SHP77 treated with DMSO at 0.1 percent for 48 hours (cell line): Measurements from ENCODE around the gene LGALS3BP.

Source experiments
- DNase-seq: peaks from one replicate; lab custom pipeline; 2025; lab: John Stamatoyannopoulos, UW

Gene LGALS3BP

GRCh38 chr17:78937561-78937960 lies 42.2 kb downstream of the LGALS3BP start:
- no peak for DNase-seq

- DNase-seq = peak; percentile 81
Measured at GRCh38 chr17:78935419-78936323, 44.1 kb downstream of the LGALS3BP start.

DNA sequence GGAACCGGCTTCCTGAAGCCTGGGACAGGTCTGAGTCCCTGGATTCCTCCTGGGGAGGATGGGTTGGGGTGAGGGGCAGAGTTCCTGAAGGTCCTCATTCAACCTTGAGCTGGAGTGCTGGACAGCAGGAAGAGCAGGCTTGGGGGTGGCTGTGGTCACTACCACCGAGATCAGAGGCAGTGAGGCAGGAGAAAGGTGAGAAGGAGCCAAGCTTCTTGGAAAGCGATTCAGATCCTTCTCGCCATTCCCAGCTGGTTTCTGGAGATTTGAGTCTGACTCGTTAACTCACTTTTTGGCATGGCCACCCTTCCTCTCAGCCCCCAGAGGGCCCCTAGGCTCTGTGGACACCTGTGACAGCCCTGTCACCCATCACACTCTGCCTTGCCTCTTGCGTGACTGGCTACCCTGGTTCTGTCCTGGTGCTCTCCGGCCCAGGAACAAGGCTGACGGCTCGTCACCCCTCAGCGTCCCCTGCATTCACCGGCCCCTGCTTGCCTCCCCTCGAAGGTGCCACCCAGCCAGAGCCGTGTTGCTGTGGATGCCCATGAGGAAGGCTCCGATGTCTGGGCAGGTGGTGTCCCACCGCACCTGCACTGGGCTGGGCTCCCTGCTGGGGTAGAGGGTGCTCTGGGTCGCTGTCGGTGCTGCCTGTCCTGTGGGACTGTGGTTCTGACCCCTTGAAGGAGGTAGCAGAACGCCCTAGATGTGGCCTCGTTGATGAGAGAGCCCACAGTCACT lies 44.9 kb downstream of the LGALS3BP start:
- DNase-seq = no peak

- peak; percentile 88 for DNase-seq
Measured at GRCh38 chr17:78933959-78934568, 45.7 kb downstream of the LGALS3BP start.

DNA sequence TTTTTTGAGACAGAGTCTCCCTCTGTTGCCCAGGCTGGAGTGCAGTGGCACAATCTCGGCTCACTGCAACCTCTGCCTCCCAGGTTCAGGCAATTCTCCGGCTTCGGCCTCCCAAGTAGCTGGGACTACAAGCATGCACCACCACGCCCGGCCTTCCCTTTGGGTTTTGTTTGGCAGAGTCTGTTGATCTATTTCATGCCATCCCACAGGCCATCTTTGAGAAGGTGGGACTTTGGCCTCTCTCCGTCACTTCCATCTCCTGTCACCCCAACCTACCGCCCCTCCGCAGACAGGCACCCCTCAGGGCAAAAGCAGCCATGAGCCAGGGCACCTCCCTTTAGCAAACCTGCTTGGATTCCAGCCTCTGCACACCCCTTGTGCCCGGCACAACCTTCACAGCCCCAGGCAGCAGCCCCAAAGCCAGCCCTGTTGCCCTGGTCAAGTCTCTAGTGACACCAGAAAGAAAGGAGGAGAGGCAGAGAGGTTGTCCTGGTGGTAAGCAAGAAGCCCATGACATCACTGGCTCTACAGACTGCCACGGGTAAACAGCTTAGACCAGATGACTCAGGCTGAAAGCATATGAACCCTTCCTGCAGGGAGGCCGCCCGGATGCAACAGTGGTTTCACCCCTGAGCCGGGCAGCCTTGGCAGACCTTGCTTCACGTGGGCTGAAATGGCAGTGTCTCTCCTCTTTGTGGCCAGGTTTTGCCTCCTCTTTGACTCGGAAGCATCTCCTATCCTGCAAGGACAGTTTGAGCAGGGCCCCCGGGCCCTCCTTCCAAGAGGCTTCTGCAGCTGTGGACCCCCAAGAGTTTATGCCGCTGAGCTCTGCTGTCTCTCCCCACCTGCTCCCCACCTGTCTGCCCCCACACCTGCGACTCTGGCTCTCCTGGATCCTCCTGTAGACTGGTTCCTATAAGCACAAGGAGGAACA lies 46.4 kb downstream of the LGALS3BP start:
- DNase-seq = peak; percentile 80

DNA sequence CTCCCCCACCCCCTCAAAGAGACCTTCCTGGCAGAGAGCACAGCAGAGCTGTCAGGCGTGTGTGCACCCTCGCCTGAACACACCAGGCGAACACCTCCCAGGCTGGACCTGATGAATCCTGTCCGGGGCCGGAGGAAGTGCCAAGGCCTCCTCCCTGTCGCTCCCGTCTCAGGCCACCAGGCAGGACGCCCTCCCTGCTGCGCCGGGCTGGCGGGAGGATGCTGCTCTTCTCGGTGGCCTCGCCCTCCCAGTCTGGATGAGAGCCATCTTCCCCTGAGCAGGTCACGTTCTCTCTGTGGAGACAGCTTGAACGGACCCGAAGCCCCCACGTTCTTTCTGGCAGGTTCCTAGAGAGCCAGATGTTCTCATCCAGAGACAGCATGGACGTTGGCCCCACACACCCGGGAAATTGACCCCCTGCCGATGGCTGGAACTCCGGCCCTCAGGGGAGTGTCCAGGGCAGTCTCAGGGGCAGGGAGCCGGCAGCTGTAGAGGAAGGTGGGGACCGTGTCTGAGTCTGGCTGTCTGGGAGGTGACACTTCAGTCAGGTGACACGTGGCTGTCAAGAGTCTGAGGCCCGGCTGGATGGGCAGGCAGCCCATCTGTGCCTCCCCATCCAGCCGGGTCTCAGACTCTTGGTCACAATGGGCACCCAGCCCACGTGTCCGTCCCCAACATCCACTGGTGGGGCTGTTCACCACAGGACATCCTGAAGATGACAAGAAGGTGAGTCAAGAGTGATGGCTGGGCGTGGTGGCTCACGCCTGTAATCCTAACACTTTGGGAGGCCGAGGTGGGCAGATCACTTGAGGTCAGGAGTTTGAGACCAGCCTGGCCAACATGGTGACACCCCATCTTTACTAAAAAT lies 49.6 kb downstream of the LGALS3BP start:
- peak; percentile 9 for DNase-seq

DNA sequence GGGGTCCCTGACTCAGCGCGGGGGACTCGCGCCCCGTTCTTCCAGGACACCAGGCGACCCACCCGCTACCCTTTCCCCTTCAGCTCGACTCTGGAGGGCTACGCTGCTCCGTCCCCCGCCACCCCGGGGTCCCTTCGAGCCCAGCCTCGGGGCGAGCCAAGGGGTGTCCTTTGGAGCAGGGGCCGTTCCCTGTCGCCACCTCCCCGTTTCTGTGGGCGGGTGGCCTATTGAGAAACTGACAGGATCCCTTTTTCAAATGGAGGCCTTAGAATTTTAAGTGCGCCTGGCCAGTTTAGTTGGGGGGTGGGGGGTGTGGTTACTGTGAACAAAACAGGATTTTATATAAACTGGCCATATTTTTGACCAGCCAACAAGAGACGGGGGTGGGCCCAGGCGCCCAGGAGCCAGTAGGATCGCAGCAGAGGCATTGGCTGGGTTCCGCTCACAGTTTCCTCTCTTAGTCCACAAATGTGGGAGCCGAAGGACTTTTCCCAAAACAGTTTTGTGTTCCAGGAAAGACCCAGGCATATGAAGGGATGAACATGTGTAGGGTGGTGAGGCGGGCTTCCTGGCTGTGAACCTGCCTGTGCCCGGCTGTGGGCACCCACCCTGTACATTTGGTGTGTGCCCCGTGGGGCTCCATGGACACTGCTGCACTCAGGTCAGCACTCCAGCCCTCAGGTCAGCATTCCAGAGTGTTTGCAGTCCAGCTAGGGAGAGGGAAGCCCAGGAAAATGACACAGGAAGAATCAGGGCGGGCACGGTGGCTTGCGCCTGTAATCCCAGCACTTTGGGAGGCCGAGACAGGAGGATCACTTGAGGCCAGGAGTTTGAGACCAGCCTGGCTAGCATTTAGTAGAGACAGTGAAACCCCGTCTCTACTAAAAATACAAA lies 53.8 kb downstream of the LGALS3BP start:
- DNase-seq = peak; percentile 34

GRCh38 chr17:78925234-78925633 lies 54.5 kb downstream of the LGALS3BP start, which contains the start of gene TIMP2:
Gene TIMP2, minus strand, starts transcription at chr17:78925387. Its CDS starts 299 bp downstream, at chr17:78925088.
- peak; percentile 32 for DNase-seq

DNA sequence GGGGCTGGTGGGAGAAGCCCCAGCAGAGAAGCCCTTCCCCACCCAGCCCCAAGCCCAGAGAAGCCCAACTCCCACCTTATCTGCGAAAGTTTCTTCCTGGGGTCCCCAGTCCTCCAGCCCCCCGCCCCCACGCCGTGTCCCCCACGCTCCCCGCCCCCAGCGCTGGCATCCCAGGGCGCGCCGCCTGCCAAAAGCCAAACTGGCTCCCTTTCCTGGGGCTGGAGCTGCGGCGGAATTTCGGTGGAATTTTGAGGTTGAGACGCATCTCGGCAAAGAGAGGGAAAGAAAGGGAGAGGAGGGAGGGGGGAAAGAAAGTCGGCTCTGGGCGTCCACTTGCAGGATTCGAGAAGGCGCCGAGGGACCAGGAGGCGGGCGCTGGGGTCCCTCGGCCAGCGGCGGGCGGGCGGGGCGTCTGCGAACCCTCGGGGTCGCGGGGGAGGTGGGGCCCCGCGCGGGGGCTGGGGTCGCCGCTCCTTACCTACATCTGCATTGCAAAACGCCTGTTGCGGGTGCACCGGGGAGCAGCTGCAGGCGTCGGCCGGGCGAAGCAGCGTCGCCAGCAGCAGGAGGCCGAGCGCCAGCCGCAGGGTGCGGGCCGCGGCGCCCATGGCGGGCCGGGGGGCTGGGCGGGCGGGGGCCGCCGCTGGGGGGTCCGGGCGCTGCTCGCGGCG lies 55.1 kb downstream of the LGALS3BP start:
- DNase-seq = no peak

GRCh38 chr17:78923660-78924453 lies 55.9 kb downstream of the LGALS3BP start:
- no peak for DNase-seq

DNA sequence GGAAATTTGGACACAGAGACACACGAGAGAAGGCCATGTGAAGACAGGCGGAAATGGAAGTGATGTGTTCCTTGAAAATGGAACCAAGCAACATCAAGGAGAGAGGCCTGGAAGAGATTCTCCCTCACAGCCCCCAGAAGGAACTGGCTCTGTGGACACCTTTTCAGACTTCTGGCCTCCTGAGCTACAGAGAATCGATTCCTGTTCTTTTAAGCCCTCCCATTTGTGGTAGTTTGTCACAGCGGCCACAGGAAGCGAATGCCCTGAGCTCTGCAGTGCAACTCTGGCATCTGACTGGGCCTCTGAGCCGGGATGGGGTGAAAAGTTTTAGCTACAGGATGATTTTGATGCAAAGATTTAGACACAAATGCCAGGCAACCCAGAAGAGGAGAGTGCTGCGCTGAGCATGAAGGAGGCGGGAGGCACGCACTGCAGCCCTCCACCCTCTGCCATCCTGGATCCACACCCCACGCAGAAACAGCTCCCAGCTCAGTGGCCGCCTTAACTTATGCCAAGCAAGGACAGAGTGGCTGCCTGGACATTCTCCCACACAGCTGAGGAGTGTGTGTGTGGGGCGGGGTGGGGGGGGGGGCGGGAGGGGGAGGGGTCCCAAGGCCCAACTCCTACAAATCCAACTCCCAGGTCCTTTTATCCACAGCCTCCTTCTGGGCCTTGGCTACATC lies 56.8 kb downstream of the LGALS3BP start:
- no peak for DNase-seq

DNA sequence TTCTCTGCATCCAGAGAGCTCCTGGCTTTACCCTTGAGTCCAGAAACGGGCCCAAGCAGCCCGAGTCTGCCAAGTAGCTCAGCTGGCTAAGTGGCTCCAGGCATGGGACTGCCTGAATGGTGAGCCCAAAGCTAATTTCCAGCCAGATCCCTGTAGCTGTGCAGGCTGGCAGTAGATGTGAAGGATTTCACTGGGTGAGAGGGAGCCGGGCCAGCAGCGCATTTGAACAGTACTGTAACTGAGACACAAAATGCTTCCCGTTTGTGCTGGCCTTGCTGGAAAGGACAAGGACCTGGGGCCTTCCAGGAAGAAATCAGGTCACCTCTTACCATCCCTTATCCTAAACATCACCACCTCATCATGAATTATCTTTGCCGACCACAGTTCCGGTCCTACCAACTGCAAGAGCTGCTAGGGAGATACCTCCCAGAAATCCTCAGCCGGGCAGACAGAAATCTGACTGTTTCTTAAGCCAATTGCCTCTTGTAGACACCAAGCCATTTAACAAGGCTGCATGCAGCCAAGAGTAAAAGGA lies 58.2 kb downstream of the LGALS3BP start:
- DNase-seq = no peak
